DND-41 (cell line): ENCODE results near the gene EMCN.

ENCODE experiments used
- ATAC-seq: fragments of 200-7000 bp; cut with Tn5 transposase; 3 replicates; pipeline ENCODE4 v1.9.1; 2021; ENCODE audit warnings: low read depth; ENCODE audit not compliant: insufficient read depth
- DNase-seq: peaks from one replicate; pipeline ENCODE4 v3.0.0-alpha.2; 2020
- H2AFZ ChIP-seq: 2 replicates; pipeline ENCODE4 v1.6.0; 2012; ENCODE audit warnings: low read depth, low read length
- H3K27ac ChIP-seq: 2 replicates; pipeline ENCODE4 v1.5.1; 2012; ENCODE audit warnings: low read length, inconsistent platforms
- H3K27me3 ChIP-seq: fragments of 200-600 bp; sonication (generic); 2 replicates; pipeline ENCODE4 v1.6.0; 2012; ENCODE audit warnings: low read length, mild to moderate bottlenecking, inconsistent platforms; ENCODE audit not compliant: insufficient read depth, poor library complexity
- H3K36me3 ChIP-seq: 2 replicates; pipeline ENCODE4 v1.5.1; 2012; ENCODE audit warnings: low read length, inconsistent platforms; ENCODE audit not compliant: insufficient read depth
- H3K4me1 ChIP-seq: 2 replicates; pipeline ENCODE4 v1.5.1; 2012; ENCODE audit warnings: mild to moderate bottlenecking, low read length; ENCODE audit not compliant: insufficient read depth
- H3K4me2 ChIP-seq: 2 replicates; pipeline ENCODE4 v1.6.0; 2012; ENCODE audit warnings: mild to moderate bottlenecking, moderate library complexity, low read length, inconsistent platforms; ENCODE audit not compliant: insufficient read depth
- H3K4me3 ChIP-seq, 2 experiments: fragments of 200-600 bp in 1 of 2; shearing (Covaris generic) in 1 of 2; 2 replicates each; pipeline ENCODE4 v1.5.1; 2012 to 2016; ENCODE audit warnings: inconsistent platforms in 2 of 2, low read length in 2 of 2, mild to moderate bottlenecking in 2 of 2, low read depth in 1 of 2, moderate library complexity in 1 of 2
- H3K79me2 ChIP-seq: 2 replicates; pipeline ENCODE4 v1.6.0; 2012; ENCODE audit warnings: low read length, inconsistent platforms; ENCODE audit not compliant: insufficient read depth
- H3K9ac ChIP-seq: 2 replicates; pipeline ENCODE4 v1.6.0; 2012; ENCODE audit warnings: low read depth, mild to moderate bottlenecking, inconsistent platforms, low read length, moderate library complexity
- H3K9me3 ChIP-seq: 2 replicates; pipeline ENCODE4 v1.5.1; 2012; ENCODE audit warnings: low read length, moderate library complexity, mild to moderate bottlenecking, inconsistent platforms; ENCODE audit not compliant: insufficient read depth, severe bottlenecking
- H4K20me1 ChIP-seq: 2 replicates; pipeline ENCODE4 v1.6.0; 2012; ENCODE audit warnings: low read length; ENCODE audit not compliant: insufficient read depth
- EZH2 ChIP-seq: IDR thresholded peaks from 3 replicates; pipeline ENCODE4 v1.6.1; 2012; ENCODE audit warnings: borderline replicate concordance, low read depth, mild to moderate bottlenecking, moderate library complexity, low read length, inconsistent platforms; ENCODE audit not compliant: severe bottlenecking
- TF ChIP-seq, protein P1 (sequence below): IDR thresholded peaks from 2 replicates; pipeline ENCODE4 v1.5.1; 2012; ENCODE audit warnings: borderline replicate concordance, low read length, moderate library complexity, mild to moderate bottlenecking; ENCODE audit not compliant: poor library complexity, severe bottlenecking; ENCODE audit errors: extremely low read depth

EMCN gene

DNA sequence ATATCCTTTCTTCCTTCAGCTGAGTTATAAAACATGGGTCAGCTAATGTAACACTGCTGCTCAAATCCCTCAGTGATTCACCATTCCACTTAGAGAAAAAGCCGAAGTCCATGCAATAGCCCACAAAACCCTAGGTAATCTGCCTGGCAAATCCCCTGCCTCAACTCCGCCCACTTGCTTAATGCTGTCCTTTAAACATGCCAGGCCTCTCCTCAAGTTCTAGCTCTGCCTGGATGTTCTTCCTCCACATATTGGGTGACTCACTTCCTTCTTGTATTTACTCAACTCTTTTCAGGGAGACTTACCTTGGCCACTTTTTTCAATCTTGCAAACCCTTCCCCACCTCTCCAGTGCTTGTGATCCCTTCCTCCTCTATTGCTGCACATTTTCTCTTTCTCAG lies 89.8 kb downstream of the EMCN start:
- no peak overlapping the region for H3K9ac ChIP-seq
- H3K4me1 ChIP-seq = peaks cover 35% of the 10 kb centered on the region
- DNase-seq (no peak), ATAC-seq (no peak)
- H3K27ac ChIP-seq = no peak overlapping the region
- no peak overlapping the region for H2AFZ ChIP-seq
- H3K36me3 ChIP-seq = no peaks in the 10 kb centered on the region
- H3K27me3 ChIP-seq = no peaks in the 10 kb centered on the region
- H3K4me2 ChIP-seq = no peak overlapping the region
- H3K4me3 ChIP-seq = no peak overlapping the region
- no peaks in the 10 kb centered on the region for H4K20me1 ChIP-seq
- no peaks in the 10 kb centered on the region for H3K79me2 ChIP-seq
- no peaks in the 10 kb centered on the region for H3K9me3 ChIP-seq
- TF ChIP-seq EZH2 = no peak
- TF ChIP-seq, protein P1, sequence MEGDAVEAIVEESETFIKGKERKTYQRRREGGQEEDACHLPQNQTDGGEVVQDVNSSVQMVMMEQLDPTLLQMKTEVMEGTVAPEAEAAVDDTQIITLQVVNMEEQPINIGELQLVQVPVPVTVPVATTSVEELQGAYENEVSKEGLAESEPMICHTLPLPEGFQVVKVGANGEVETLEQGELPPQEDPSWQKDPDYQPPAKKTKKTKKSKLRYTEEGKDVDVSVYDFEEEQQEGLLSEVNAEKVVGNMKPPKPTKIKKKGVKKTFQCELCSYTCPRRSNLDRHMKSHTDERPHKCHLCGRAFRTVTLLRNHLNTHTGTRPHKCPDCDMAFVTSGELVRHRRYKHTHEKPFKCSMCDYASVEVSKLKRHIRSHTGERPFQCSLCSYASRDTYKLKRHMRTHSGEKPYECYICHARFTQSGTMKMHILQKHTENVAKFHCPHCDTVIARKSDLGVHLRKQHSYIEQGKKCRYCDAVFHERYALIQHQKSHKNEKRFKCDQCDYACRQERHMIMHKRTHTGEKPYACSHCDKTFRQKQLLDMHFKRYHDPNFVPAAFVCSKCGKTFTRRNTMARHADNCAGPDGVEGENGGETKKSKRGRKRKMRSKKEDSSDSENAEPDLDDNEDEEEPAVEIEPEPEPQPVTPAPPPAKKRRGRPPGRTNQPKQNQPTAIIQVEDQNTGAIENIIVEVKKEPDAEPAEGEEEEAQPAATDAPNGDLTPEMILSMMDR = no peak

- Histone ChIP-seq H2AFZ (no peak overlapping the region), H3K27ac (no peak overlapping the region), H3K4me3 (no peak overlapping the region), H4K20me1 (no peaks in the 10 kb centered on the region), H3K4me1 (peaks cover 10% of the 10 kb centered on the region), H3K79me2 (no peaks in the 10 kb centered on the region), H3K9ac (no peak overlapping the region), H3K4me2 (no peak overlapping the region), H3K27me3 (no peaks in the 10 kb centered on the region), H3K36me3 (no peaks in the 10 kb centered on the region), H3K9me3 (no peaks in the 10 kb centered on the region)
- DNase-seq = no peak
- no peak for ATAC-seq
- TF ChIP-seq EZH2 = no peak
- TF ChIP-seq, protein P1 = no peak
Observed at GRCh38 chr4:100424376-100424775, 93.4 kb downstream of the EMCN start.

- Histone ChIP-seq H3K27me3 (no peaks in the 10 kb centered on the region), H3K27ac (no peak overlapping the region), H3K4me1 (peaks cover 7% of the 10 kb centered on the region; the same call in 1 of the 2 replicates), H3K9me3 (no peaks in the 10 kb centered on the region), H3K36me3 (no peaks in the 10 kb centered on the region), H3K79me2 (no peaks in the 10 kb centered on the region), H3K9ac (no peak overlapping the region), H2AFZ (0 out of 2 replicates have a peak overlapping the region, but pooled peaks have one; percentile 47), H3K4me3 (no peak overlapping the region), H3K4me2 (no peak overlapping the region), H4K20me1 (no peaks in the 10 kb centered on the region)
- TF ChIP-seq EZH2 = no peak
- TF ChIP-seq, protein P1 = no peak
- ATAC-seq = no peak
- no peak for DNase-seq
Observed at GRCh38 chr4:100422894-100423293, 94.9 kb downstream of the EMCN start.
